Breast epithelium (tissue), 3 donors: Measurements from ENCODE around the gene ARID1B.

Experiments
- CTCF ChIP-seq, 3 donors: fragments of 450-650 bp; IDR thresholded peaks; one replicate each; pipeline ENCODE4 v1.5.1; 2016 to 2017; ENCODE audit warnings: antibody characterized with exemption in 3 of 3, mild to moderate bottlenecking in 3 of 3, moderate library complexity in 3 of 3
- POLR2AphosphoS5 ChIP-seq, 3 donors: sonication (generic); formaldehyde crosslinking; IDR thresholded peaks; one replicate each; pipeline ENCODE4 v1.6.1; 2017; ENCODE audit warnings: antibody characterized with exemption in 3 of 3

GRCh38 chr6:156864557-156864956 lies 87.4 kb downstream of the ARID1B start:
- TF ChIP-seq CTCF (IDR thresholded peaks at IDR 0.05) (no peak), POLR2AphosphoS5 (IDR thresholded peaks at IDR 0.05) (no peak)
